ENCODE results near the gene GSTO2. TPM values are rescaled to one million over a fixed set of nuclear protein-coding genes. Genes with fewer than 3 reads are reported as not detected.

The GSTO2 gene
- total and polyA plus RNA-seq, 12 donors: 0.25 to 1.6 (median 0.94) TPM

GRCh38 chr10:104318326-104318725 lies 49.3 kb downstream of the GSTO2 start:
- WGBS, 2 donors: 88 to 89% methylated on average over 5 of the region's 5 CpGs
- no peaks in the 10 kb centered on the region for H3K9me3 ChIP-seq
- intact Hi-C loops (cut with DNase I): no loop called here
- H3K27ac ChIP-seq: peak overlapping the region in 9 of 10 donors; percentile 56 to 100 (median 92)
- H3K4me3 ChIP-seq: no peak overlapping the region
- H3K4me1 ChIP-seq: peaks cover 62 to 97% (median 85%) of the 10 kb centered on the region in 9 donors
- no peak for TF ChIP-seq CTCF (IDR thresholded peaks at IDR 0.05)
- ATAC-seq (no peak), DNase-seq (no peak)
- H3K36me3 ChIP-seq: peaks cover 9 to 50% (median 23%) of the 10 kb centered on the region in 9 donors
- no peaks in the 10 kb centered on the region for H3K27me3 ChIP-seq

- DNase-seq (no peak), ATAC-seq (peak in 4 of 8 donors; percentile 2 to 44 (median 12))
- Histone ChIP-seq H3K27ac (peak overlapping the region; percentile 45 to 100 (median 91)), H3K4me3 (no peak overlapping the region), H3K27me3 (no peaks in the 10 kb centered on the region), H3K4me1 (peaks cover 66 to 98% (median 88%) of the 10 kb centered on the region in 9 donors), H3K9me3 (no peaks in the 10 kb centered on the region), H3K36me3 (peaks cover 7 to 42% (median 16%) of the 10 kb centered on the region in 9 donors)
- intact Hi-C loops (cut with DNase I): no loop called here
- 46 to 47% methylated on average over 19 of the region's 19 CpGs for WGBS, 2 donors
- no peak for TF ChIP-seq CTCF (IDR thresholded peaks at IDR 0.05)
Measured at GRCh38 chr10:104318810-104319741, 50.1 kb downstream of the GSTO2 start.

GRCh38 chr10:104321226-104321625 lies 52.2 kb downstream of the GSTO2 start:
- TF ChIP-seq CTCF (IDR thresholded peaks at IDR 0.05): no peak
- Histone ChIP-seq H3K9me3 (no peaks in the 10 kb centered on the region), H3K4me1 (peaks cover 75 to 100% (median 100%) of the 10 kb centered on the region in 9 donors), H3K27ac (peak overlapping the region in 9 of 10 donors; percentile 79 to 100 (median 99)), H3K27me3 (no peaks in the 10 kb centered on the region), H3K4me3 (no peak overlapping the region), H3K36me3 (peaks cover 0 to 25% (median 0%) of the 10 kb centered on the region in 9 donors)
- intact Hi-C loops (cut with DNase I): loop anchor here in 1 of 10 donors (10.0 kb wide), 1 partner anchor 426 kb away; no protein-coding TSS in a partner anchor
- DNase-seq (peak in 1 of 2 donors; percentile 59), ATAC-seq (peak in 7 of 8 donors; percentile 14 to 62 (median 41))
- WGBS, 2 donors: 35 to 41% methylated on average over 6 of the region's 6 CpGs

GRCh38 chr10:104321725-104322415 lies 52.9 kb downstream of the GSTO2 start:
- peaks cover 0 to 22% (median 0%) of the 10 kb centered on the region in 9 donors for H3K36me3 ChIP-seq
- no peak overlapping the region for H3K4me3 ChIP-seq
- peaks cover 78 to 100% (median 100%) of the 10 kb centered on the region in 9 donors for H3K4me1 ChIP-seq
- 54 to 55% methylated on average over 8 of the region's 8 CpGs for WGBS, 2 donors
- no peaks in the 10 kb centered on the region for H3K27me3 ChIP-seq
- no peaks in the 10 kb centered on the region for H3K9me3 ChIP-seq
- ATAC-seq (peak in 2 of 8 donors; percentile 1 to 3), DNase-seq (no peak)
- intact Hi-C loops (cut with DNase I): loop anchor here in 1 of 10 donors (10.0 kb wide), 1 partner anchor 427 kb away; no protein-coding TSS in a partner anchor
- H3K27ac ChIP-seq: peak overlapping the region; percentile 38 to 100 (median 96)
- no peak for TF ChIP-seq CTCF (IDR thresholded peaks at IDR 0.05)
